Measurements from ENCODE around the gene MLST8. TPM values are rescaled to one million over a fixed set of nuclear protein-coding genes. Genes with fewer than 3 reads are reported as not detected.

MLST8 gene
- total RNA-seq, 1 donor = 24.2 TPM

- TF ChIP-seq CTCF (IDR thresholded peaks at IDR 0.05; ENCODE audit: insufficient read depth, low read depth, low read length) = no peak
- DNase-seq (ENCODE audit: low read depth) = no peak
- no peak overlapping the region for H3K4me3 ChIP-seq (ENCODE audit: low read depth, low read length)
Observed at GRCh38 chr16:2189252-2189893, 15.9 kb upstream of the MLST8 start.

GRCh38 chr16:2190002-2190658, 15.1 kb upstream of the MLST8 start:
- TF ChIP-seq CTCF (IDR thresholded peaks at IDR 0.05; ENCODE audit: insufficient read depth, low read depth, low read length) = no peak
- DNase-seq (ENCODE audit: low read depth) = no peak
- H3K4me3 ChIP-seq (ENCODE audit: low read depth, low read length) = no peak overlapping the region

DNA sequence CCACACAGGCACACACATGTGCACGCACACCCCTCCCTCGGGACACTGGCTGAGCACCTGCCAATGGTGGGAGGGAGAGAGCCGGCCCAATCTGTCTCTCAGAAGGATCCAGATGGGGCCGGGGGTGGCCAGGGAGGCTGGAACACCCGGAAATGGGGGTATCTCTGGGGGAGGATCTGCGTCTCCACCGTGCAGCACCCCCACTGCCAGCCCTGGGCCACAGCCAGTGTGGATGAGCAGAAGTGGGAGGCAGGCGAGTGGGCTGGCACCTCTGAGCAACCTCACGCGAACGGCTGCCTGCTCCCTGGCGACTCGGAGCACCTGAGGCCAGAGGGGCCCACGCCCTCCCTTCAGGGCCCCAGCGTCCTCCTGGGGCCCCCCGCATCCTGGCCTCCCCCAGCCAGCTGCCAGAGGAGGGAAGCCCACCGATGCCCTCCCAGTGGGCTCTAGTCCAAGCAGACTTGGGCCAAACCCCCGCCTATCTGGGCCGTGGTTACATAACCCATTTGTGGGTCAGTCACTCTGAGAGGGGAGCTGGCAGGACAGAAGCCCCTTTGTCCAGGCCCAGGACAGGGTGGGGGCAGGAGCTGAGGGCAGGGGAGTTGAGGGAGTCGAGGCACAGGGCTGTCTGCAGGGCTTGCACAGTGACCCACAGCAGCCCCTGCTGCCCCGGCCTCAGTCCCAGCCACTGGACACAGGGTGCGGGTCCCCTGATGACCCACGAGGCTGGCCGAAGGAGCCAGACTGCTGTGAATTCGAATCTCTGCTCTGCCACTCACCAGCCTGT, 14.4 kb upstream of the MLST8 start:
- H3K4me3 ChIP-seq (ENCODE audit: low read depth, low read length) = no peak overlapping the region
- TF ChIP-seq CTCF (IDR thresholded peaks at IDR 0.05; ENCODE audit: insufficient read depth, low read depth, low read length) = no peak
- no peak for DNase-seq (ENCODE audit: low read depth)

DNA sequence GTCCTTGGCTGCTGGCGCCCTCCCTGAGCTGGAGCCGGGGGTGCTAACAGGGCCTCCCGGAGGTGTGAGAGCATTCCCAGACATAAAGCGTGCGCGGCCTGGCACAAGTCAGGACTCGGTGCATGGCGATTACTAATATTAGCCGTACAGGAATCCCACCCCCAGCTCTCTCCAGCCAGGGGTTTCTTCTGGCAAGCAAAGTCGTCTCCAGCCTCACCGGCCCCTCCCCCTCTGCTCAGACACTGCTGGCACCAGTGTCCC, 13.9 kb upstream of the MLST8 start:
- TF ChIP-seq CTCF (IDR thresholded peaks at IDR 0.05; ENCODE audit: insufficient read depth, low read depth, low read length) = no peak
- H3K4me3 ChIP-seq (ENCODE audit: low read depth, low read length) = no peak overlapping the region
- no peak for DNase-seq (ENCODE audit: low read depth)

DNA sequence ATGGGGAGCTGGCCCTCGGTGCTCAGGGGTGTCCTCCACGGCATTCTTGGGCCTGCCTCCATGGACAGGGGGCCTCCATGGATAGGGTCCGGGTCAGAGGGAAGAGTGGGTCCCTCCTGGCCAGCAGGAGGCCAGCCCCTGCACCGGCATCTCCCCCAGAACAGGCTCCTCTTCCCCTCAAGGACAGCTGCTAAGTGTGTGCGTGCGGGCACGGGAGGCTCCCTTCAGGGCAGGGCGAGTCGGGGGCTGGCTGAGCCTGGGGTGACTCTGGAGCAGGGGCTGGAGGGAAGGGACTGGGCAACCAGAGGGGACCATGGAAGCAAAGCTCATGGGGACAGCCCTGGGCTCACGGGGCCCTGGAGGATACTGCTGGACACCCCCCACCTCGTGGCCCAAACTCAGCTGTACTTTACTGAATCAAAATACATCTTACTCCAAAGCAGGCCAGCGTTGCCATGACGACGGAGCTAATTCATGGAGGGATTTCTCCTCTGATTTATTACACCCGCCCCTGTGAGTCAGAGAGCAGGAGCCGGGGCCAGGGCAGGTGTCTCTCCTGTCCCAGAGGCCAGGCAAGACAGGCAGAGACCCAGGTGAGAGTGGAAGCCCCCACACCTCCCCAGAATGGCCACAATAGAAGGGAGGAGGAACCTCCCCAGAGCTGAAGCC, 11.0 kb upstream of the MLST8 start:
- DNase-seq (ENCODE audit: low read depth) = peak; percentile 12
- no peak overlapping the region for H3K4me3 ChIP-seq (ENCODE audit: low read depth, low read length)
- TF ChIP-seq CTCF (IDR thresholded peaks at IDR 0.05; ENCODE audit: insufficient read depth, low read depth, low read length) = no peak

- peak; percentile 35 for DNase-seq (ENCODE audit: low read depth)
- H3K4me3 ChIP-seq (ENCODE audit: low read depth, low read length) = no peak overlapping the region
- TF ChIP-seq CTCF (IDR thresholded peaks at IDR 0.05; ENCODE audit: insufficient read depth, low read depth, low read length) = peak; percentile 42
Observed at GRCh38 chr16:2194852-2195321, 10.4 kb upstream of the MLST8 start.
